ENCODE results near the gene FAM171A1.

DNA sequence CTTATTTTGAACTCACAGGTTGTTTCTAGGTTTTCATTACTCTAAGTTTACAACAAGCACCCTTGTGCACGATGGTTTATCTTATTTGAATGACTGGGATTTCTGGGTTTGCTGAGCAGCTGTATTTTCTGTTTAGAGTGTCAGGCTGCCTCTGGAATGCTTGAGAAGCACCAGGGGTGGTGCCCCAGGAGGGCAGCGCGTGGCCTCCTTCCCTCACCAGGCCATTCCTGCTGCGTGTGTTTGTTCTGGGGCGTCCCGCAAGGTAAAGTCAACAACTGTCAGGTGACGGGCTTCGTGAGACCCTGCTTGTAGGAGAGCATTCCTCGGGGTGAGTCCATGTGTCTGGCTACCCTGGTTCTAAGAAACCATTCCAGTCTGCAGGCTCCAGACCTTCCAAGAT lies 54.9 kb downstream of the FAM171A1 start:
- TF ChIP-seq POLR2AphosphoS5 (IDR thresholded peaks at IDR 0.05): no peak
- TF ChIP-seq, protein P1, sequence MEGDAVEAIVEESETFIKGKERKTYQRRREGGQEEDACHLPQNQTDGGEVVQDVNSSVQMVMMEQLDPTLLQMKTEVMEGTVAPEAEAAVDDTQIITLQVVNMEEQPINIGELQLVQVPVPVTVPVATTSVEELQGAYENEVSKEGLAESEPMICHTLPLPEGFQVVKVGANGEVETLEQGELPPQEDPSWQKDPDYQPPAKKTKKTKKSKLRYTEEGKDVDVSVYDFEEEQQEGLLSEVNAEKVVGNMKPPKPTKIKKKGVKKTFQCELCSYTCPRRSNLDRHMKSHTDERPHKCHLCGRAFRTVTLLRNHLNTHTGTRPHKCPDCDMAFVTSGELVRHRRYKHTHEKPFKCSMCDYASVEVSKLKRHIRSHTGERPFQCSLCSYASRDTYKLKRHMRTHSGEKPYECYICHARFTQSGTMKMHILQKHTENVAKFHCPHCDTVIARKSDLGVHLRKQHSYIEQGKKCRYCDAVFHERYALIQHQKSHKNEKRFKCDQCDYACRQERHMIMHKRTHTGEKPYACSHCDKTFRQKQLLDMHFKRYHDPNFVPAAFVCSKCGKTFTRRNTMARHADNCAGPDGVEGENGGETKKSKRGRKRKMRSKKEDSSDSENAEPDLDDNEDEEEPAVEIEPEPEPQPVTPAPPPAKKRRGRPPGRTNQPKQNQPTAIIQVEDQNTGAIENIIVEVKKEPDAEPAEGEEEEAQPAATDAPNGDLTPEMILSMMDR (IDR thresholded peaks at IDR 0.05): no peak
- no peak for TF ChIP-seq EP300 (IDR thresholded peaks at IDR 0.05)
